ENCODE data around the gene EFNB3.

The EFNB3 gene

DNA sequence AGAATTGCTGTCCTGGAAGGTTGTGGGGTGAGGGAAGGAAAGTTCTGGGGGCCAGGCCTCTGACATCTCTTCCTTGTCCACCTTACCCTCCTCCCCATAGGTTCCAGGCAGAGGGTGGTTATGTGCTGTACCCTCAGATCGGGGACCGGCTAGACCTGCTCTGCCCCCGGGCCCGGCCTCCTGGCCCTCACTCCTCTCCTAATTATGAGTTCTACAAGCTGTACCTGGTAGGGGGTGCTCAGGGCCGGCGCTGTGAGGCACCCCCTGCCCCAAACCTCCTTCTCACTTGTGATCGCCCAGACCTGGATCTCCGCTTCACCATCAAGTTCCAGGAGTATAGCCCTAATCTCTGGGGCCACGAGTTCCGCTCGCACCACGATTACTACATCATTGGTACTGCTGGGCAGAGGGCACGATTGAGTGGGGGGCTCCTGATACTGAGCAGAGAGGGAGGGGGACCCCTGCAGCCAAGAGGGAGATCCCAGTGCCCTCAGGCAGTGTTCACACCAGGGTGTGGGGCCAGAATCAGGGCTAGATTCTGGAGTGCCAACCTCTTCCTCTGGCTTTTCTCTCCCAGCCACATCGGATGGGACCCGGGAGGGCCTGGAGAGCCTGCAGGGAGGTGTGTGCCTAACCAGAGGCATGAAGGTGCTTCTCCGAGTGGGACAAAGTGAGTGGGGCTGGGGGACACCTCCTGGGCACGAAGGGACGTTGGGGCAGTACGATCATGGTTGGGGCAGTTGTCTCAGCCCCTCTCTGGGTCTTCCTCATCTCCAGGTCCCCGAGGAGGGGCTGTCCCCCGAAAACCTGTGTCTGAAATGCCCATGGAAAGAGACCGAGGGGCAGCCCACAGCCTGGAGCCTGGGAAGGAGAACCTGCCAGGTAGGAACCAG is 3.1 kb downstream of the EFNB3 start:
- Histone ChIP-seq H3K27me3 (ENCODE audit: insufficient read depth, low read length, poor library complexity, severe bottlenecking) (no peaks in the 10 kb centered on the region), H3K9ac (ENCODE audit: low read depth, low read length, poor library complexity, severe bottlenecking) (no peak overlapping the region), H3F3A (ENCODE audit: low read depth) (no peaks in the 10 kb centered on the region), H3K9me2 (replicated peaks; ENCODE audit: low read depth, low read length) (peaks cover 6% of the 10 kb centered on the region; the same call in 1 of the 2 replicates), H3K9me3 (ENCODE audit: insufficient read depth, low read depth, low read length) (no peaks in the 10 kb centered on the region), H3K4me1 (ENCODE audit: insufficient read depth, low read length, poor library complexity, severe bottlenecking) (peaks cover 13% of the 10 kb centered on the region), H3K36me3 (ENCODE audit: insufficient read depth, low read length) (no peaks in the 10 kb centered on the region), H3K4me3 (ENCODE audit: low read length, poor library complexity, severe bottlenecking) (no peak overlapping the region), H4K20me1 (ENCODE audit: insufficient read depth, low read length, poor library complexity, severe bottlenecking) (no peaks in the 10 kb centered on the region), H3K79me2 (ENCODE audit: insufficient read depth, low read length) (no peaks in the 10 kb centered on the region), H3K4me2 (ENCODE audit: low read depth, low read length, poor library complexity, severe bottlenecking) (no peak overlapping the region), H2AFZ (ENCODE audit: low read length) (no peak overlapping the region)
- TF ChIP-seq EZH2phosphoT487 (IDR thresholded peaks at IDR 0.05; ENCODE audit: borderline replicate concordance) (no peak), CTCF (conservative IDR thresholded peaks at IDR 0.05; ENCODE audit: low read length) (no peak)

DNA sequence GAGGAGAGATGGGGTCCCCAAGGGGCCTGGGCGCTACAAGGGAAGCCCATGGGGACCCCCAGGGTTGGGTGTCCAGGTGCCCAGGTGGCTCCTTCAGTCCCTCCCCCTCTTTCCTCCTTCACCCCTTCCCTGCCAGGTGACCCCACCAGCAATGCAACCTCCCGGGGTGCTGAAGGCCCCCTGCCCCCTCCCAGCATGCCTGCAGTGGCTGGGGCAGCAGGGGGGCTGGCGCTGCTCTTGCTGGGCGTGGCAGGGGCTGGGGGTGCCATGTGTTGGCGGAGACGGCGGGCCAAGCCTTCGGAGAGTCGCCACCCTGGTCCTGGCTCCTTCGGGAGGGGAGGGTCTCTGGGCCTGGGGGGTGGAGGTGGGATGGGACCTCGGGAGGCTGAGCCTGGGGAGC is 4.0 kb downstream of the EFNB3 start:
- TF ChIP-seq CTCF (conservative IDR thresholded peaks at IDR 0.05; ENCODE audit: low read length) (no peak), EZH2phosphoT487 (IDR thresholded peaks at IDR 0.05; ENCODE audit: borderline replicate concordance) (no peak)
- H4K20me1 ChIP-seq (ENCODE audit: insufficient read depth, low read length, poor library complexity, severe bottlenecking): no peaks in the 10 kb centered on the region
- H3K27me3 ChIP-seq (ENCODE audit: insufficient read depth, low read length, poor library complexity, severe bottlenecking): no peaks in the 10 kb centered on the region
- H3K4me3 ChIP-seq (ENCODE audit: low read length, poor library complexity, severe bottlenecking): no peak overlapping the region
- no peaks in the 10 kb centered on the region for H3K79me2 ChIP-seq (ENCODE audit: insufficient read depth, low read length)
- no peak overlapping the region for H3K4me2 ChIP-seq (ENCODE audit: low read depth, low read length, poor library complexity, severe bottlenecking)
- no peaks in the 10 kb centered on the region for H3F3A ChIP-seq (ENCODE audit: low read depth)
- no peaks in the 10 kb centered on the region for H3K9me3 ChIP-seq (ENCODE audit: insufficient read depth, low read depth, low read length)
- H3K9ac ChIP-seq (ENCODE audit: low read depth, low read length, poor library complexity, severe bottlenecking): no peak overlapping the region
- no peak overlapping the region for H2AFZ ChIP-seq (ENCODE audit: low read length)
- peaks cover 13% of the 10 kb centered on the region for H3K4me1 ChIP-seq (ENCODE audit: insufficient read depth, low read length, poor library complexity, severe bottlenecking)
- no peaks in the 10 kb centered on the region for H3K36me3 ChIP-seq (ENCODE audit: insufficient read depth, low read length)
- H3K9me2 ChIP-seq (replicated peaks; ENCODE audit: low read depth, low read length): peaks cover 6% of the 10 kb centered on the region; the same call in 1 of the 2 replicates

GRCh38 chr17:7710301-7710700 is 5.3 kb downstream of the EFNB3 start:
- no peaks in the 10 kb centered on the region for H3F3A ChIP-seq (ENCODE audit: low read depth)
- peak overlapping the region; percentile 80 for H2AFZ ChIP-seq (ENCODE audit: low read length)
- peaks cover 13% of the 10 kb centered on the region for H3K4me1 ChIP-seq (ENCODE audit: insufficient read depth, low read length, poor library complexity, severe bottlenecking)
- peaks cover 6% of the 10 kb centered on the region; the same call in 1 of the 2 replicates for H3K9me2 ChIP-seq (replicated peaks; ENCODE audit: low read depth, low read length)
- H3K9ac ChIP-seq (ENCODE audit: low read depth, low read length, poor library complexity, severe bottlenecking): no peak overlapping the region
- H4K20me1 ChIP-seq (ENCODE audit: insufficient read depth, low read length, poor library complexity, severe bottlenecking): no peaks in the 10 kb centered on the region
- no peaks in the 10 kb centered on the region for H3K36me3 ChIP-seq (ENCODE audit: insufficient read depth, low read length)
- H3K4me3 ChIP-seq (ENCODE audit: low read length, poor library complexity, severe bottlenecking): peak overlapping the region; percentile 9
- H3K79me2 ChIP-seq (ENCODE audit: insufficient read depth, low read length): no peaks in the 10 kb centered on the region
- H3K4me2 ChIP-seq (ENCODE audit: low read depth, low read length, poor library complexity, severe bottlenecking): peak overlapping the region; percentile 50
- TF ChIP-seq EZH2phosphoT487 (IDR thresholded peaks at IDR 0.05; ENCODE audit: borderline replicate concordance): no peak
- no peak for TF ChIP-seq CTCF (conservative IDR thresholded peaks at IDR 0.05; ENCODE audit: low read length)
- peaks cover 5% of the 10 kb centered on the region for H3K27me3 ChIP-seq (ENCODE audit: insufficient read depth, low read length, poor library complexity, severe bottlenecking)
- H3K9me3 ChIP-seq (ENCODE audit: insufficient read depth, low read depth, low read length): no peaks in the 10 kb centered on the region

Data from Loucy (cell line).